NCI-H526 treated with DMSO at 0.1 percent for 48 hours (cell line): ENCODE data around the gene DNAJC15.
"Not testable (repeated sequence)": the region's sequence is repeated elsewhere in the genome, so short reads cannot be mapped to it uniquely, and the experiment has no call there.

Experiments
- DNase-seq: peaks from one replicate; lab custom pipeline; 2025; lab: John Stamatoyannopoulos, UW

DNAJC15 gene

GRCh38 chr13:43045302-43045773, 22.0 kb downstream of the DNAJC15 start:
- DNase-seq: not testable (repeated sequence)

- DNase-seq: no peak
Measured at GRCh38 chr13:43046259-43046658, 22.9 kb downstream of the DNAJC15 start.

DNA sequence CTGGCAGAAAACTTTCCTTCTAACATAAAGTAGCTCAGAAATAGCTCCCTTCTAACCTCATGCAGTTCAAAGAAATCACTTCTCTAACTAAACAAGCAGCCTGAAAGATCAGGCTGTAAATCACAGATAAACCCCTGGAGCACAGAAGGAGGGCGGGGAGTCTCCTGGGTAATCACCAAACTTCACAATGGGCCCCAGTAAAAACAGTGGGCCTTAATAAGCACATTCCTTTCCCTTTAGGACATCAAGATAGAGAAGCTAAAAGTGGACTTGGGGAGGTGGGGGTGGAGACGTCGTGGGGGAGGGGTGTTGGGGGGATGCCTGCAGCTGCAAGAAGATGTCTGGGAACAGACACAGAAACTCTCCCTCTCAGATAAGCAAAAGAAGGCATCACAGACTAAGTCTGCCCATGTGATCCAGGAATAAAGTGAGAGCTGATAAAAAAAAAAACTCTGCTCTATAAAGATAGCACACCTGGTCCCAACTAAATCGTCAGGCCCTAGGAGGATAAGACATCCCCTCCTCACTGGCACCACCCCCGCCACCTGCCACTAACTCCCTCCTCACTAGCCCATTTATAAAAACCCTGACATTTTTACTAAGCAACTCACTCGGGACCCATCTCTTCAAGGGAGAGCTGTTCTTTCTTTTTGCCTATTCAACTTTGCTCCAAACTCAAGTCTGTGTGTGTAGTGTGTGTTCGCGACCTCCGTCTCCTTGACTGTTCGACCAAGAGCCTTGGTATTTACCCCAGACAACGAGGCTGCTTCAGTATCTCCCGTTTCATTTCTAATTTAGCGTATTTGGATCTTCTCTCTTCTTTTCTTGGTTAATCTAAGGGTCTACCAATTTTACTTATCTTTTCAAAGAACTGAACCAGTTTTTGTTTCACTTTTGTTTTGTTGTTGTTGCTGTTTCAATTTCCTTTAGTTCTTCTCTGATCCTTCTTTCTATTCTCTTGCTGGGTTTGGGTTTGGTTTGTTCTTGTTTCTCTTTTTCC, 31.7 kb downstream of the DNAJC15 start:
- no peak for DNase-seq

GRCh38 chr13:43057653-43058317, 34.4 kb downstream of the DNAJC15 start:
- DNase-seq: no peak

- DNase-seq: no peak
Measured at GRCh38 chr13:43058318-43058674, 34.9 kb downstream of the DNAJC15 start.

- DNase-seq: no peak
Measured at GRCh38 chr13:43058831-43059230, 35.4 kb downstream of the DNAJC15 start.

- DNase-seq: not testable (repeated sequence)
Measured at GRCh38 chr13:43059779-43060178, 36.4 kb downstream of the DNAJC15 start.

DNA sequence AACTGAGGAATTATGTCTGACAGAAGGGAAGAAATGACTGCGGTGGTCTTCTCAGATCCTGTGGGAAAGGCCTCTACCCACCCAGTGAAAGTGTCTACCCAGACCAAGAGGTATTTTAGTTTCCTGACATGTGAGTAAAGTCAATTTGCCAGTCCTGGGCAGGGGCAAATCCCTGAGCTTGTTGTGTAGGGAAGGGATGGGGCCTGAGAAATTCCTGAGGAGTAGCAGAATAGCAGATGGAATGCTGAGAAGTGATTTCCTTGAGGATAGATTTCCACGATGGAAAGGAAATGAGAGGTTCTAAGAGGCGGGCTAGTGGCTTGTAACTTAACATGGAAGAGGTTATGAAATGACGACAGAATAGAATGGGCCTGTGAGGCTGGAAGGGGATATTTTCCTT, 37.4 kb downstream of the DNAJC15 start:
- not testable (repeated sequence) for DNase-seq

DNA sequence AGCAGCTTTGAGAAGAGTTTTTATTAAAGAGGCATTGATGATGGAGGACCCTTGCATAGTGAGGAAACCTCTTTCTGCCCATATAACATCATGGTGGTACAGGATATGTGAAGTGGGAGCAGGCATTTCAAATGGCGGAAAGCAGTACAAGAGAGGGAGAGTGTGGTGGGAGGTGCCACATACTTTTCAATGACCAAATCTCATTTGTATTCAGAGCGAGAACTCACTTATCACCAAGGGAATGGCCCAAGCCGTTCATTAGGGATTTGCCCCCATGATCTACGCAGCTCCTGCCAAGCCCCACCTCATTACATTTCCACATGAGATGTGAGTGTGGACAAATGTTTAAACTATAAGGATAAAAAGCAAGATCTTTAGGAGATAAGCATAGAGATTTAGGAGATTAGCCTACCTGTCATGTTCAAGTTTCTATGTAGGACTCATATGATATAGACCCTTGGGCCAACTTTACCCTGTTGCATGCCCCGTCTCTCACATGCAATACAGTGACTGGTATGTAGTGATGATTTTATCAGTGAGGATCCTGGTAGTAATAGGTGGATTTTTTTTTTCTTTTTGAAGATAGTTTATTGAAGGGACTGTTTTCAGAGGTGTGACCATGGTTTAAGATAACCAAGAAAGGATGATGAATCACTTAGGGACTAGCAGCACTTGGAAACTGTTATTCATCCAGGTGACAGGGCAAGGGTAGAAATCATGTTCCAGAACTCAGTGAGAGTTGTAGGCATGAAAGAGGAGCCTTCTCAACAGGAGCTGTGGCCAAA, 38.3 kb downstream of the DNAJC15 start:
- no peak for DNase-seq

DNA sequence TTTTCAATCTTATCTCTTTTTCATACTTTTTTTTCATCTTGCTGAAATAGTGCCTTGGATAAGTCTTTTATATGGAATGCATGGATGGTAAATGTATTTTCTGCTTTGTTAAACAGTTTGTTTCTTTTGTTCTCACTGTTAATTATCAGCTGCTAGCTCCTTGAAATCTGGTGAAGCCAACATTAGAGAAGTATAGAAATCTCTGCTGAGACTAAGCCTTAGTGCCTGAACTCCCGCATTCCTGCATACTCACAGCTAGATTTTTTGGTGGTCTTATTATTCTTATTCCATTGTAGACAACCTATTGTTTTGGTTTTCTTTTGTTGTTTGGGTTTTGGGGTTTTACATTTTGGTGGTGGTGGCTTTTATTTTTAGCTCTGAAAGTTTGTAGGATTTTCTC, 48.4 kb downstream of the DNAJC15 start:
- no peak for DNase-seq

DNA sequence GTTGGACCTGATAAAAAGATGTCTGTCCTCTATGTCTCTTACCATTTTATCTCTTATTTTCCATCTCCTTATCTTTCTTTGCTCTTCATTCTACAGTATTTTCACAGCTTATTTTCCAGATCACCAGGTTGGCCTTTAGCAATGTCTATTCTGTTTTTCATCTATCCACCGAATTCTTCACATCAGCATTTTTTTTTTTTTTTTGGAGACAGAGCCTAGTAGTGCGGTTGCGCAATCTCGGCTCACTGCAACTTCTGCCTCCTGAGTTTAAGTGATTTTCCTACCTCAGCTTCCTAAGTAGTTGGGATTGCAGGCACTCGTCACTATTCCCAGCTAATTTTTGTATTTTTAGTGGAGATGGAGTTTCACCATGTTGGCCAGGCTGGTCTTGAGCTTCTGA, 49.0 kb downstream of the DNAJC15 start:
- no peak for DNase-seq

- no peak for DNase-seq
Measured at GRCh38 chr13:43074824-43075510, 51.6 kb downstream of the DNAJC15 start.

- not testable (repeated sequence) for DNase-seq
Measured at GRCh38 chr13:43075511-43075902, 52.1 kb downstream of the DNAJC15 start.

GRCh38 chr13:43077046-43077445, 53.7 kb downstream of the DNAJC15 start:
- no peak for DNase-seq

DNA sequence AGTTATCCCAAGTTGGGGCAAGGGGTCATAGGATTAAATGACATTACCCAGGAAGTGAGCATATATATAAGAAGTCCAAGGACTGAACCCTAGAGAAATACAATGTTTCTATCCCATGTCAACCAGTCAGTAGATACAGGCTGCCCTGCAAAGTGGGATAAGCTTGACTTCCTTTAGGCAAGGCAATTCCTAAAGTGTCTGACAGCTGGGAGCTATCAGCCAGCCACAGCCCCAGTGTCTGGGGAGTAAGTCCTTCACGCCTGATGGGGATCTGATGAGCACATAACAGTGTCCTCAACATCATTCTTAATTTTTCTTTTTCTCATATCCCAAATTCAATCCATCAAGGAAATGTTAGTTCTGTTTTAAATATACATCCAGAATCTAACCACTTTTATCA, 54.1 kb downstream of the DNAJC15 start:
- no peak for DNase-seq

- DNase-seq: no peak
Measured at GRCh38 chr13:43077906-43078305, 54.5 kb downstream of the DNAJC15 start.

- no peak for DNase-seq
Measured at GRCh38 chr13:43078399-43078798, 55.0 kb downstream of the DNAJC15 start.

GRCh38 chr13:43079392-43079931, 56.1 kb downstream of the DNAJC15 start:
- no peak for DNase-seq

- DNase-seq: no peak
Measured at GRCh38 chr13:43080199-43080598, 56.8 kb downstream of the DNAJC15 start.

DNA sequence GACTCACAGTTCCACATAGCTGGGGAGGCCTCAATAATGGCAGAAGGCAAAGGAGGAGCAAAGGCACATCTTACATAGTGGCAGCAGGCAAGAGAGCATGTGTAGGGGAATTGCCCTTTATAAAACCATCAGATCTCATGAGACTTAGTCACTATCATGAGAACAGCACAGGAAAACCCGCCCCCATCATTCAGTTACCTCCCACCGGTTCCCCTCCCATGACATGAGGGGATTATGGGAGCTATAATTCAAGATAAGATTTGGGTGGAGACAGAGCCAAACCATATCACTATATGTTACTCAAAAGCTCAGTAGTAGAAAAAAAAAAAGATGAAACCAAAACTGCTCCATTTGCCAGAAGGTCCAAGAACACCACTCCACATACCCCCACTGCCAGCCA, 58.5 kb downstream of the DNAJC15 start:
- no peak for DNase-seq

DNA sequence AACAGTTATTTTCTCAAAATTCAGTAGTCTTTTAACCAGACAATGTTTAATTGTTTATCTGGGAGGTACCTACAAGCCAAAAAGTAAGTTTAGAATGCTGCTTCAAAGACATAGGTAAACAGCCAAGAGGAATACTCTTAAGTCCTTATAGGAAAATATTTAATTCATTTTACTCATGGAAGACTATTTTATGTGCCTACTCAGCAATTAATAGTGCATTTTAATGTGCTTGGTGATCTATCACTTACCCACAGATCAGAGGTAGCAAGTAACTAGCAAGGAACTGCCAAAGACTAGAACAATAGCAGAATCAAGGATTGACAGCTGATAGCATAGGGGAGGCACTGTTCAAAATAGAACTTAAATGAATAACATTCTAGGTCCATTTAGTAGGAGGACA, 60.4 kb downstream of the DNAJC15 start:
- no peak for DNase-seq
